ENCODE measurements around the gene WDPCP. TPM values are rescaled to one million over a fixed set of nuclear protein-coding genes. Genes with fewer than 3 reads are reported as not detected.
"Not testable (repeated sequence)": the region's sequence is repeated elsewhere in the genome, so short reads cannot be mapped to it uniquely, and the experiment has no call there.

The WDPCP gene
- total RNA-seq, 1 donor from 2014 or later = 4.3 TPM

GRCh38 chr2:63571291-63571690, 17.0 kb downstream of the WDPCP start:
- no peak overlapping the region for H3K27ac Mint-ChIP-seq (ENCODE audit: unreplicated experiment)
- H3K4me1 Mint-ChIP-seq (ENCODE audit: low read depth, unreplicated experiment) = no peaks in the 10 kb centered on the region
- H3K36me3 Mint-ChIP-seq (ENCODE audit: unreplicated experiment) = peaks cover 5% of the 10 kb centered on the region
- DNase-seq = no peak
- H3K4me3 Mint-ChIP-seq (ENCODE audit: unreplicated experiment) = no peak overlapping the region
- H3K27me3 Mint-ChIP-seq (ENCODE audit: unreplicated experiment) = no peaks in the 10 kb centered on the region
- peaks cover 7% of the 10 kb centered on the region for H3K9me3 Mint-ChIP-seq (ENCODE audit: unreplicated experiment)
- no peak for TF ChIP-seq CTCF (IDR thresholded peaks at IDR 0.05; ENCODE audit: partially characterized antibody, unreplicated experiment)

GRCh38 chr2:63569740-63570139, 18.5 kb downstream of the WDPCP start:
- DNase-seq = no peak
- H3K4me3 Mint-ChIP-seq (ENCODE audit: unreplicated experiment) = no peak overlapping the region
- no peaks in the 10 kb centered on the region for H3K4me1 Mint-ChIP-seq (ENCODE audit: low read depth, unreplicated experiment)
- no peak for TF ChIP-seq CTCF (IDR thresholded peaks at IDR 0.05; ENCODE audit: partially characterized antibody, unreplicated experiment)
- H3K36me3 Mint-ChIP-seq (ENCODE audit: unreplicated experiment) = peaks cover 5% of the 10 kb centered on the region
- no peaks in the 10 kb centered on the region for H3K27me3 Mint-ChIP-seq (ENCODE audit: unreplicated experiment)
- peaks cover 7% of the 10 kb centered on the region for H3K9me3 Mint-ChIP-seq (ENCODE audit: unreplicated experiment)
- no peak overlapping the region for H3K27ac Mint-ChIP-seq (ENCODE audit: unreplicated experiment)

GRCh38 chr2:63562751-63563150, 25.5 kb downstream of the WDPCP start:
- no peak overlapping the region for H3K27ac Mint-ChIP-seq (ENCODE audit: unreplicated experiment)
- H3K27me3 Mint-ChIP-seq (ENCODE audit: unreplicated experiment) = no peaks in the 10 kb centered on the region
- H3K4me3 Mint-ChIP-seq (ENCODE audit: unreplicated experiment) = no peak overlapping the region
- no peak for DNase-seq
- no peaks in the 10 kb centered on the region for H3K4me1 Mint-ChIP-seq (ENCODE audit: low read depth, unreplicated experiment)
- H3K36me3 Mint-ChIP-seq (ENCODE audit: unreplicated experiment) = peaks cover 2% of the 10 kb centered on the region
- TF ChIP-seq CTCF (IDR thresholded peaks at IDR 0.05; ENCODE audit: partially characterized antibody, unreplicated experiment) = no peak
- H3K9me3 Mint-ChIP-seq (ENCODE audit: unreplicated experiment) = peaks cover 4% of the 10 kb centered on the region

- H3K27me3 Mint-ChIP-seq (ENCODE audit: unreplicated experiment); H3K27ac Mint-ChIP-seq (ENCODE audit: unreplicated experiment); DNase-seq; H3K9me3 Mint-ChIP-seq (ENCODE audit: unreplicated experiment); H3K4me1 Mint-ChIP-seq (ENCODE audit: low read depth, unreplicated experiment); H3K36me3 Mint-ChIP-seq (ENCODE audit: unreplicated experiment); H3K4me3 Mint-ChIP-seq (ENCODE audit: unreplicated experiment): not testable (repeated sequence)
Measured at GRCh38 chr2:63558922-63559321, 29.4 kb downstream of the WDPCP start.

- H3K27ac Mint-ChIP-seq (ENCODE audit: unreplicated experiment); H3K4me3 Mint-ChIP-seq (ENCODE audit: unreplicated experiment); H3K27me3 Mint-ChIP-seq (ENCODE audit: unreplicated experiment); DNase-seq; H3K9me3 Mint-ChIP-seq (ENCODE audit: unreplicated experiment); H3K36me3 Mint-ChIP-seq (ENCODE audit: unreplicated experiment); H3K4me1 Mint-ChIP-seq (ENCODE audit: low read depth, unreplicated experiment): not testable (repeated sequence)
Measured at GRCh38 chr2:63557819-63558218, 30.5 kb downstream of the WDPCP start.

- Mint-ChIP-seq H3K4me1 (ENCODE audit: low read depth, unreplicated experiment) (no peaks in the 10 kb centered on the region), H3K9me3 (ENCODE audit: unreplicated experiment) (no peaks in the 10 kb centered on the region), H3K36me3 (ENCODE audit: unreplicated experiment) (peaks cover 4% of the 10 kb centered on the region), H3K27me3 (ENCODE audit: unreplicated experiment) (no peaks in the 10 kb centered on the region), H3K4me3 (ENCODE audit: unreplicated experiment) (no peak overlapping the region), H3K27ac (ENCODE audit: unreplicated experiment) (no peak overlapping the region)
- no peak for DNase-seq
- TF ChIP-seq CTCF (IDR thresholded peaks at IDR 0.05; ENCODE audit: partially characterized antibody, unreplicated experiment) = no peak
Measured at GRCh38 chr2:63555931-63556330, 32.3 kb downstream of the WDPCP start.
